Measurements from ENCODE around the gene CFAP97D2.

The CFAP97D2 gene

GRCh38 chr13:114140906-114141250, 38.2 kb upstream of the CFAP97D2 start:
- H3K9me3 ChIP-seq (replicated peaks; ENCODE audit: insufficient read depth, low read length): no peaks in the 10 kb centered on the region
- H3K4me2 ChIP-seq (ENCODE audit: low read depth, low read length): no peak overlapping the region
- no peak for TF ChIP-seq CTCF (IDR thresholded peaks at IDR 0.05; ENCODE audit: low read length)
- no peak for TF ChIP-seq EZH2 (optimal IDR thresholded peaks at IDR 0.05; ENCODE audit: low read depth, low read length)

GRCh38 chr13:114141261-114141996, 37.6 kb upstream of the CFAP97D2 start:
- Histone ChIP-seq H3K9ac (ENCODE audit: low read length) (no peak overlapping the region), H3K4me3 (ENCODE audit: low read length) (no peak overlapping the region), H4K20me1 (ENCODE audit: insufficient read depth, low read length) (no peaks in the 10 kb centered on the region), H3K27ac (ENCODE audit: low read length) (no peak overlapping the region), H3K27me3 (replicated peaks; ENCODE audit: insufficient read depth, low read length) (no peaks in the 10 kb centered on the region), H3K4me1 (ENCODE audit: low read length) (peaks cover 9% of the 10 kb centered on the region), H3K9me3 (replicated peaks; ENCODE audit: insufficient read depth, low read length) (no peaks in the 10 kb centered on the region), H2AFZ (ENCODE audit: low read length) (no peak overlapping the region), H3K36me3 (replicated peaks; ENCODE audit: insufficient read depth, low read length) (no peaks in the 10 kb centered on the region), H3K79me2 (ENCODE audit: low read length) (no peaks in the 10 kb centered on the region), H3F3A (ENCODE audit: insufficient read depth, low read length) (no peaks in the 10 kb centered on the region), H3K9me2 (replicated peaks; ENCODE audit: insufficient read depth, low read length) (no peaks in the 10 kb centered on the region), H3K4me2 (ENCODE audit: low read depth, low read length) (no peak overlapping the region)
- no peak for TF ChIP-seq EZH2 (optimal IDR thresholded peaks at IDR 0.05; ENCODE audit: low read depth, low read length)
- no peak for TF ChIP-seq EZH2phosphoT487 (IDR thresholded peaks at IDR 0.05; ENCODE audit: low read length)
- TF ChIP-seq CTCF (IDR thresholded peaks at IDR 0.05; ENCODE audit: low read length): no peak
- no peak for DNase-seq

More at GRCh38 chr13:114140906-114141250, 38.2 kb upstream of the CFAP97D2 start:
- no peaks in the 10 kb centered on the region for H4K20me1 ChIP-seq (ENCODE audit: insufficient read depth, low read length)
- no peaks in the 10 kb centered on the region for H3K36me3 ChIP-seq (replicated peaks; ENCODE audit: insufficient read depth, low read length)
- 0 out of 2 replicates have a peak, but pooled peaks cover 5% of the 10 kb centered on the region for H3K4me1 ChIP-seq (ENCODE audit: low read length)
- no peak overlapping the region for H2AFZ ChIP-seq (ENCODE audit: low read length)
- DNase-seq: no peak
- no peaks in the 10 kb centered on the region for H3K79me2 ChIP-seq (ENCODE audit: low read length)
- no peaks in the 10 kb centered on the region for H3F3A ChIP-seq (ENCODE audit: insufficient read depth, low read length)
- H3K9ac ChIP-seq (ENCODE audit: low read length): no peak overlapping the region
- H3K27ac ChIP-seq (ENCODE audit: low read length): no peak overlapping the region
- no peaks in the 10 kb centered on the region for H3K9me2 ChIP-seq (replicated peaks; ENCODE audit: insufficient read depth, low read length)
- no peaks in the 10 kb centered on the region for H3K27me3 ChIP-seq (replicated peaks; ENCODE audit: insufficient read depth, low read length)
- H3K4me3 ChIP-seq (ENCODE audit: low read length): no peak overlapping the region

GRCh38 chr13:114142137-114142550, 36.9 kb upstream of the CFAP97D2 start:
- no peak overlapping the region for H2AFZ ChIP-seq (ENCODE audit: low read length)
- no peaks in the 10 kb centered on the region for H3K27me3 ChIP-seq (replicated peaks; ENCODE audit: insufficient read depth, low read length)
- TF ChIP-seq EZH2phosphoT487 (IDR thresholded peaks at IDR 0.05; ENCODE audit: low read length): no peak
- TF ChIP-seq EZH2 (optimal IDR thresholded peaks at IDR 0.05; ENCODE audit: low read depth, low read length): no peak
- no peak for TF ChIP-seq CTCF (IDR thresholded peaks at IDR 0.05; ENCODE audit: low read length)

More at GRCh38 chr13:114142137-114142550, 36.9 kb upstream of the CFAP97D2 start:
- H3F3A ChIP-seq (ENCODE audit: insufficient read depth, low read length): no peaks in the 10 kb centered on the region
- H3K9ac ChIP-seq (ENCODE audit: low read length): no peak overlapping the region
- DNase-seq: no peak
- H3K9me2 ChIP-seq (replicated peaks; ENCODE audit: insufficient read depth, low read length): no peaks in the 10 kb centered on the region
- H3K4me2 ChIP-seq (ENCODE audit: low read depth, low read length): no peak overlapping the region
- peaks cover 13% of the 10 kb centered on the region for H3K4me1 ChIP-seq (ENCODE audit: low read length)
- no peak overlapping the region for H3K27ac ChIP-seq (ENCODE audit: low read length)
- no peaks in the 10 kb centered on the region for H3K9me3 ChIP-seq (replicated peaks; ENCODE audit: insufficient read depth, low read length)
- no peaks in the 10 kb centered on the region for H4K20me1 ChIP-seq (ENCODE audit: insufficient read depth, low read length)
- no peaks in the 10 kb centered on the region for H3K36me3 ChIP-seq (replicated peaks; ENCODE audit: insufficient read depth, low read length)
- H3K4me3 ChIP-seq (ENCODE audit: low read length): no peak overlapping the region
- no peaks in the 10 kb centered on the region for H3K79me2 ChIP-seq (ENCODE audit: low read length)
